DOHH2 (cell line): Measurements from ENCODE around the gene NANOG.

Experiments used
- EZH2phosphoT487 ChIP-seq: fragments of 200-600 bp; sonication (generic); IDR thresholded peaks from 2 replicates; pipeline ENCODE4 v1.6.1; 2017; ENCODE audit warnings: borderline replicate concordance, mild to moderate bottlenecking, antibody characterized with exemption, low read length, moderate library complexity, mixed read lengths
- TF ChIP-seq, protein P1 (sequence below): fragments of 200-600 bp; sonication (generic); IDR thresholded peaks from one replicate; pipeline ENCODE4 v1.5.1; 2014; ENCODE audit warnings: antibody characterized with exemption, mild to moderate bottlenecking, low read depth, low read length; ENCODE audit not compliant: poor library complexity, severe bottlenecking

- TF ChIP-seq, protein P1, sequence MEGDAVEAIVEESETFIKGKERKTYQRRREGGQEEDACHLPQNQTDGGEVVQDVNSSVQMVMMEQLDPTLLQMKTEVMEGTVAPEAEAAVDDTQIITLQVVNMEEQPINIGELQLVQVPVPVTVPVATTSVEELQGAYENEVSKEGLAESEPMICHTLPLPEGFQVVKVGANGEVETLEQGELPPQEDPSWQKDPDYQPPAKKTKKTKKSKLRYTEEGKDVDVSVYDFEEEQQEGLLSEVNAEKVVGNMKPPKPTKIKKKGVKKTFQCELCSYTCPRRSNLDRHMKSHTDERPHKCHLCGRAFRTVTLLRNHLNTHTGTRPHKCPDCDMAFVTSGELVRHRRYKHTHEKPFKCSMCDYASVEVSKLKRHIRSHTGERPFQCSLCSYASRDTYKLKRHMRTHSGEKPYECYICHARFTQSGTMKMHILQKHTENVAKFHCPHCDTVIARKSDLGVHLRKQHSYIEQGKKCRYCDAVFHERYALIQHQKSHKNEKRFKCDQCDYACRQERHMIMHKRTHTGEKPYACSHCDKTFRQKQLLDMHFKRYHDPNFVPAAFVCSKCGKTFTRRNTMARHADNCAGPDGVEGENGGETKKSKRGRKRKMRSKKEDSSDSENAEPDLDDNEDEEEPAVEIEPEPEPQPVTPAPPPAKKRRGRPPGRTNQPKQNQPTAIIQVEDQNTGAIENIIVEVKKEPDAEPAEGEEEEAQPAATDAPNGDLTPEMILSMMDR: no peak
- no peak for TF ChIP-seq EZH2phosphoT487
Measured at GRCh38 chr12:7787574-7788293, 1.5 kb upstream of the NANOG start.
